ENCODE data around the gene KCNC1.

The KCNC1 gene

DNA sequence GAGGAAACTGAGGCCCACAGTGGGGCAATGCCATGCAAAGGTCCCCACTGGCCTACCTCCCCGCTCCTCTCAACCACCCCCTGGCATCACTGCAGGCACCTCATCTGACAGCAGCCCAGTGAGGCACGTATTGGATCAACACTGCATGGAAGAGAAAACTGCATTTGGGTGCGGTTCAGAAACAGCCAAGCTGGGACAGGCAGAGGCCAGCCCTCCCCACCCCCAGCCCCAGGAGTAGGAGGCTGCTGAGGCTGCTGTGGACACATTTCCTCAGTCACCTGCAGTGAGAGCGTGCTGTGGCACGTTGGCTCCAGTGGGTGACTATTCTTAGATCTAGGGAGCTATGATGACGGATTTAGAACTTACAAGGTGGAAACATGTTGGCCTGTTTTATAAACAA, 63.7 kb downstream of the KCNC1 start:
- no peak for DNase-seq

DNA sequence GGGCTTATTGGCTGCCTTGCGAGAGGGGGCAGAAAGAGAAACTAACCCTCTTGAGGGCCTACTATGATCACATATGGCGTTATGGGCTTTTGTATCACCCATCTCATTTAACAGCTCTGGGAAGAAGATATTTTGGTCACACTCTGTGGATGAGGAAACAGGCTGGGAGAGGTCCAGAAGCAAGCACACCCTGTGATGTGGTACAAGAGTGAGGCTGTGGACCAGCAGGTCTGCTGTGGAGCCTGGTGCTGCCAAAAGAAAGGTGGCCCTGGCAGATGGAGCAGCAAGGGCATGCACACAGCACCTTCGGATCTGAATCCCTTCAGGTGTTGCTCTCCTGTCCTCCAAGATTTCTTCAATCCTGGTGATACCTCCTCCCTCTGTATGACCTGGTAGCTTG, 64.1 kb downstream of the KCNC1 start:
- no peak for DNase-seq

DNA sequence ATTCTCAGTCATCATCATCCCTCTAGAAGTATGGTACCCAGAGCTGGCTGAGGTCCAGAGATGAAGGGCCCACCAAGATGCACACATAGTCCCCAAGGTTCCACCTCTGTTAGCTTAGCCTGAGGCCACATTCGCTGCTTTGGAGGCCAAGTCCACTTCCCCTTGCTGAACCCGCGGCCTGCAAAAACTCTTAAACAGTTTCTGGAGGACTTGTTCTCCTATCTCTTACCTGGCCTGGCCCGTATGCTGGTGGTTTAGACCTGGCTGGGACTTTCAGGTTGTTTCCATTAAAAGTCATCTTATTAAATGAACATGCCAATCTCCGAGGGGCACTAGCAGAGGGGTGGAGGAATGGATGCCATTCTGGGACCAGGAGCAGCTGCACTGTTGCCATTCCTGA, 64.6 kb downstream of the KCNC1 start:
- DNase-seq = no peak

GRCh38 chr11:17801166-17801565, 66.6 kb downstream of the KCNC1 start:
- no peak for DNase-seq

- no peak for DNase-seq
Observed at GRCh38 chr11:17802491-17802890, 67.9 kb downstream of the KCNC1 start.

- no peak for DNase-seq
Observed at GRCh38 chr11:17803754-17804334, 69.3 kb downstream of the KCNC1 start.

DNA sequence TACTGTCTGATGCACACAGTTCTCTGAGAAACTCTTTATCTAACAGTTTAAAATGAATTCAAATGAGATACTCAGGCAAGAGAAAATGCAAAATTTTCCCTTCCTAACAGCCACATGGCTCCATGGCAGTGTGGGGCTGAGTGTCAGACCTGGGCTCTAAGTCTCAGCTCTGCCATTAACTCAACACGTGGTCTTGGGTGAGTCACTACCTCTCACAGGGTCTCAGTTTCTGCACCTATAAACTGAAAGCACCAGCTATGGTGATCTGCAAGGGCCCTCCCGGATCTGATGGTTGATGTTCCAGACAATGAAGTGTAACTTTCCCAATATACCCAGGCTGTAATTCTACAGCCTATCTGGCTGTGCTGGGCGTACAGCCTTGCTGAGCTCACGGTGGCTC, 70.5 kb downstream of the KCNC1 start:
- DNase-seq = no peak

- DNase-seq = no peak
Observed at GRCh38 chr11:17805873-17806272, 71.3 kb downstream of the KCNC1 start.

- no peak for DNase-seq
Observed at GRCh38 chr11:17807034-17807433, 72.5 kb downstream of the KCNC1 start.

GRCh38 chr11:17810041-17810440, 75.5 kb downstream of the KCNC1 start:
- no peak for DNase-seq

DNA sequence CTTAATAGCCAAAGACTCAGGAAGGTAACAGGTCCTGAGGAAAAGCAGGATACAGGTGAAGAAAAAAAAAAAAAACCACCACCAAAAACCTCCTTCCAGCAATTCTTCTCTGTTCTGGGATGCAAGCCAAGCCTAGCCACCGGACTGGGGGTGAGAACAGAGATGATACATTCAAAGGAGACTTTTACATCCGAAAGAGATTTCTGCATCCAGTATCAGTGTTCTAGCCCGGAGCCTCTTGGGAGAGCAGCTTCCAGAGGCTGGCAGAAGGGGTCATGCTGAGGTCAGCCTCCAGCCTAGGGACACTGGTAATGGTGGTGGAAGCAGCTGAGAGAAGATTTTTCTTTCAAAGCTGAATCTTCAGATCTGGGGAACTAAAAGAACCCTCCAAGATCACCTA, 76.2 kb downstream of the KCNC1 start:
- DNase-seq = no peak

DNA sequence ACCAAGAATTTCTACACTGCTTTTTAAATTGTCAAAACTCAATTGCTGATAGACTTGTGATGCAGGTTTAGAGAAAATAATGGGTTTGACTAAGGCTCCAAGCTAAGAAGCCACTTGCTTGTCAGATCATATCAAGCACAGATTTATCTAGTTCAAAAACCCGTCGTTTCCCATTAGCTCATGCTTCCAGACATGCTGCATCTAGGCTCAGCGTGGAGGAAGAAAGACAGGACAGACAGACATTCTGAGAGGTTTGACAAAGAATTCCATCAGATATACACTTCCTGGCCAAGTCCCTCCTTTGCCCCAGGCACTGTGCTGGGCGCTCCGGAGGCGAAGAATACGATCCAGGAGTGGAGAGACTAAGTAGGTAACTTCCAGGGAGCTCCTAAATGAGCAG, 76.8 kb downstream of the KCNC1 start:
- no peak for DNase-seq

- DNase-seq = no peak
Observed at GRCh38 chr11:17812091-17812864, 77.7 kb downstream of the KCNC1 start.

DNA sequence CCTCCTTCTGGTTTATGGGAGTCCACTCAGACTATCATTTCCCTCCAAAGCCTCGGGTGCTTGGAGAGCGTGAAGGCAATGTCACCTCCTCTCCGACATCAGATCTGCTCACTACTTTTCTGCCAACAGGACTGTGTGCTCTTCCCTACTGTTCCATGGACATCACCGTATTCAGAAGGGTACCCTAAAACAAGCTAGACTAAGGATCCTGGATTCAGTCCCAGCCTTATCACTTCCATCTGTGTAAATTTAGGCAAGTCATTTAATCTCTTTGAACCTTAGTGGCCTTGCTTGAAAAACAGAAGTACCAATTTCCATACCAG, 78.2 kb downstream of the KCNC1 start:
- DNase-seq = no peak

GRCh38 chr11:17813391-17814059, 78.9 kb downstream of the KCNC1 start:
- DNase-seq = no peak

DNA sequence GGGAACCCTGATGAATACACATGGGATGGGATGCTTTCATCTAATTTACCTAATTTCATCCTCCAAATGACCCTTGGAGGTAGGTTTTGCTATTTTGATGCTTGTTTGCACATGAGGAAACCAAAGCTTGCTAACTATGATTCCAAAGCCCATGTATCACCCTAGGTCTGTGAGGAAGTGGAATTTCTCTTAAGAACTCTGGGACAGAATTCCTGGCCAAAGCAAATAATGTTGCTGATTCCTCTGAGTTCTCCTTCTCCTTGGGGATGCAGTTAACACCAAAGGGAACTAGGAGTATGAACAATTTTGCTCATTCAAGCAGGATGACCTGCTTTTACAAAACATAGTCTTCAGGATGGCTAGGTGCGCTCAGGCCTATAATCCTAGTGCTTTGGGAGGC, 80.0 kb downstream of the KCNC1 start:
- no peak for DNase-seq

GRCh38 chr11:17816232-17816931, 81.8 kb downstream of the KCNC1 start:
- DNase-seq = no peak

DNA sequence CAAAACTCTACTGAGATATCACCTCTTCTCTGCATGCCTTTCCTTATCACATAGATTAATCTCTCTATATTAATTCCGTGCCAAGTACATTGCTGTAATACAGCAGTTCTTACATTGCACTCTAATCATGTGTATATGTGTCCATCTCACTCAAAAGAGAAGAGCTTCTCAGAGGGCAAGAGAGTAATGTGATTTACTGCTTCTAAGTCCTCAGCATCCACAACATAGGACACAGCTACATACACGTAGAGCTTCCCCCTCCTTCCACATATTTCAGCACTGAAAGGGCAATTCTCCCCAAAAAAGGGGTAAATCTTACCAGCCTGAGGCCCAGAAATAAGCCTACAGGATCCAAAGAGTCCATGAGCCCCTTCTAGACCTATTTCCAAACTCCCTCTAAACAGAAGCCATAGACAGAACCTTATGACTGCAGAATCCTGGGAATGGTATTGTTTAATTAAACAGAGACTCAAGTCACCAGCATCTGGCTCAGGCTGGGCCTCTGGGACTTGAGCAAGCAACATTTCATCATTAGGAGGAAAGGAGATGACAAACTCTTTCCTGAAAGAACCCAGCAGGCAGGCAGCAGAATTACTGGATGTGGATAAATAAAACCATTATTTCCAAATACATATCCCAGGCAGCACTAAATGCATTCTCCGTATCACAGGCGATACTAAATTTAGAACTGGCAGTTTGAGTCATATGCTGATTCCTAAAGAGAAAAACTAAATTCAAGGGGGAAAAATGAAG, 87.2 kb downstream of the KCNC1 start:
- DNase-seq = no peak

DNA sequence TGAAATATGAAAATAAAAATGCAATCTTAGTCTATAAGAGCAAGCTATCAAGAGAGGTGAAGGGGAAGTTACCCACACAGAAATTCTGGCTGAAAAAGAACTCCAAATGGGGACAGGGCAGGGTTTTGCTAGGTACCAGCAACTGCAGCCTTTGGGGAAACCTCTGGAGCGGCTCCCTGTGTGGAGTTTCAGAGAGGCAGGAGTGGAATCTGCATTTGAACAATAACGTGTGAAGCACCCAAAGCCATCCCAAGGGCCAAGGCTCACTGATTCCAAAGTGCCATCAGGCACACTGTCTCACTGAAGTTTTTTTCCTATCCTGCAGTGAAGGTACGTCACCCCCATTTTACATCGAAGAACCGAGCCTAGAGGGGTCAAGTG, 87.8 kb downstream of the KCNC1 start:
- DNase-seq = no peak

GRCh38 chr11:17827006-17827405, 92.4 kb downstream of the KCNC1 start:
- DNase-seq = no peak

DNA sequence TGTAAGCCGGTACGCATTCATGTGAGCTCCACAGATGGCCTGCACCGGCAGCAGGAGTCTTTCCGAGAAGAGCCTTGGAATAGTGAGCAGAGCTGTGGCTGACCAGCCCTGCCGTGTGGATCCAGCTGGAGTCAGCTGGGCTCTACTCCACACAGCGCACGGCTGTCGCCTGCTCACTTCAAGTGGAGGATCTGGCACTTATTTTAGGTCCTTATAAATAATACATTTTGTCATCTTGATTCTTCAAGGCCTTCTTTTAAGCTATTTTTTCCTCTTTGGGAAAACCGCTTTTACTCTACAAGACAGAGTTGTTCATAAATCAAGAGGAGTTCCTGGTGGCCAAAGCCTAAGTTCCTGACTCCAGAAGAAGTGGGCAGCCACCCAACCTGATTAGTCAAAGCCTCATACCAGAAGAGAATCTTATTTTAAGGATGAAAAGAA, 93.8 kb downstream of the KCNC1 start:
- no peak for DNase-seq

- DNase-seq = no peak
Observed at GRCh38 chr11:17831228-17831627, 96.6 kb downstream of the KCNC1 start.

DNA sequence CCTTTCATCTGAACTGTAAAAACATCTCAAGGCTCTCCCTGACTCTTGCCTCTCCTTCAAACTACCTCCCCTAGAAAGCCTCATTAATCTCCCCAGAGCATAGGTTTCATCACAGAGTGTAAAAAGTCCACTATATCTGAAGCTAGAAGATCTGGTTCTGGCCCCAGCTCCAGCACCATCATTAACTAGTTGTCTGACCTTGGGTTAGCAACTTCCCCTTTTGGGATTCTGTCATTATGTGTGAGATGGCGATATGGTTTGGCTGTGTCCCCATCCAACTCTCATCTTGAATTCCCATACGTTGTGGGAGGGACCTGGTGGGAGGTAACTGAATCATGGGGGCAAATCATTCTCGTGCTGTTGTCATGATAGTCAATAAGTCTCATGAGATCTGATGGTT, 97.3 kb downstream of the KCNC1 start:
- DNase-seq = no peak
